Measurements from ENCODE around the gene MRPL52.

GRCh38 chr14:22871224-22872032 is 41.7 kb downstream of the MRPL52 start, which contains the start of gene LRP10:
- peak; percentile 79 for TF ChIP-seq POLR2A (IDR thresholded peaks at IDR 0.05)
- TF ChIP-seq CTCF (IDR thresholded peaks at IDR 0.05): peak in 1 of 3 donors; percentile 20
- TF ChIP-seq EP300 (IDR thresholded peaks at IDR 0.05): peak; percentile 20

Data from ovary (tissue), 3 donors.